Measurements from ENCODE around the gene ASB3. TPM values are rescaled to one million over a fixed set of nuclear protein-coding genes. Genes with fewer than 3 reads are reported as not detected.

The ASB3 gene
- polyA plus RNA-seq, 2 of the 4 experiments (the other 2 are of a cell fraction), result 13.5 to 35.9 TPM

DNA sequence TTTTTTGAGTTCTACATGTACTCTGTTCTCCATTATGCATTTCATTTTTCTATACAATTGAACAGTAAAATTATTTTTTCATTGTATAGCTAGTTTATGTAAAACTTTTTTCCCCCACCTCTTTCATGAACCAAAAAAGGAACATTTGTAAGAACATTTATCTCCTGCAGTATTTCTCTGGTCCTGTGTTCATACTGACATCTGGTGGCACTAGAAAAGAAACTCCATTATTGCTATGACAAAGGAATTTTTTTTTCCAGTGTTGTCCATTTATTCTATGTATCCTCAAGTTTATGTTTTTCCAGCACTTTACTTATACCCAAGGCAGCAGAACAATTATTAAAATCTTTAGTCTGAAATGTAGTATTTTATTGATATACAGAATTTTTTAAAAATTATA is 46.6 kb downstream of the ASB3 start:
- POLR2A ChIA-PET, result no interaction called here
- Histone ChIP-seq H3K27ac (no peak overlapping the region), H3K9me3 (no peaks in the 10 kb centered on the region), H3K4me3 (no peak overlapping the region), H3K4me1 (no peaks in the 10 kb centered on the region), H3K4me2 (no peak overlapping the region)
- ATAC-seq (peak in 1 of 2 experiments; percentile 51; a peak in 2 of 6 replicates), FAIRE-seq (no peak), DNase-seq (ENCODE audit: low read depth in 1 of 2, low spot score in 1 of 2) (peak in 1 of 2 experiments; percentile 46)
- CTCF ChIA-PET, result interaction anchor here (0.6 to 1.3 kb wide), 8 partner anchors 12 to 1588 kb away, joined by 3 to 6 read pairs (median 3); no protein-coding TSS in a partner anchor
- TF ChIP-seq KDM5A (IDR thresholded peaks at IDR 0.05) (no peak), EHMT2 (IDR thresholded peaks at IDR 0.05; ENCODE audit: low read depth) (no peak), RAD21 (conservative IDR thresholded peaks at IDR 0.05 in 1 of 2, IDR thresholded peaks at IDR 0.05 in 1 of 2) (peak; percentile 70 to 74), ESRRA (IDR thresholded peaks at IDR 0.05; ENCODE audit: borderline replicate concordance, low read length) (no peak), NR3C1 (IDR thresholded peaks at IDR 0.05) (no peak), SMC3 (IDR thresholded peaks at IDR 0.05) (peak; percentile 53)
- TF ChIP-seq, protein P1, sequence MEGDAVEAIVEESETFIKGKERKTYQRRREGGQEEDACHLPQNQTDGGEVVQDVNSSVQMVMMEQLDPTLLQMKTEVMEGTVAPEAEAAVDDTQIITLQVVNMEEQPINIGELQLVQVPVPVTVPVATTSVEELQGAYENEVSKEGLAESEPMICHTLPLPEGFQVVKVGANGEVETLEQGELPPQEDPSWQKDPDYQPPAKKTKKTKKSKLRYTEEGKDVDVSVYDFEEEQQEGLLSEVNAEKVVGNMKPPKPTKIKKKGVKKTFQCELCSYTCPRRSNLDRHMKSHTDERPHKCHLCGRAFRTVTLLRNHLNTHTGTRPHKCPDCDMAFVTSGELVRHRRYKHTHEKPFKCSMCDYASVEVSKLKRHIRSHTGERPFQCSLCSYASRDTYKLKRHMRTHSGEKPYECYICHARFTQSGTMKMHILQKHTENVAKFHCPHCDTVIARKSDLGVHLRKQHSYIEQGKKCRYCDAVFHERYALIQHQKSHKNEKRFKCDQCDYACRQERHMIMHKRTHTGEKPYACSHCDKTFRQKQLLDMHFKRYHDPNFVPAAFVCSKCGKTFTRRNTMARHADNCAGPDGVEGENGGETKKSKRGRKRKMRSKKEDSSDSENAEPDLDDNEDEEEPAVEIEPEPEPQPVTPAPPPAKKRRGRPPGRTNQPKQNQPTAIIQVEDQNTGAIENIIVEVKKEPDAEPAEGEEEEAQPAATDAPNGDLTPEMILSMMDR (IDR thresholded peaks at IDR 0.05), result peak; percentile 75
- TF ChIP-seq, protein P2, sequence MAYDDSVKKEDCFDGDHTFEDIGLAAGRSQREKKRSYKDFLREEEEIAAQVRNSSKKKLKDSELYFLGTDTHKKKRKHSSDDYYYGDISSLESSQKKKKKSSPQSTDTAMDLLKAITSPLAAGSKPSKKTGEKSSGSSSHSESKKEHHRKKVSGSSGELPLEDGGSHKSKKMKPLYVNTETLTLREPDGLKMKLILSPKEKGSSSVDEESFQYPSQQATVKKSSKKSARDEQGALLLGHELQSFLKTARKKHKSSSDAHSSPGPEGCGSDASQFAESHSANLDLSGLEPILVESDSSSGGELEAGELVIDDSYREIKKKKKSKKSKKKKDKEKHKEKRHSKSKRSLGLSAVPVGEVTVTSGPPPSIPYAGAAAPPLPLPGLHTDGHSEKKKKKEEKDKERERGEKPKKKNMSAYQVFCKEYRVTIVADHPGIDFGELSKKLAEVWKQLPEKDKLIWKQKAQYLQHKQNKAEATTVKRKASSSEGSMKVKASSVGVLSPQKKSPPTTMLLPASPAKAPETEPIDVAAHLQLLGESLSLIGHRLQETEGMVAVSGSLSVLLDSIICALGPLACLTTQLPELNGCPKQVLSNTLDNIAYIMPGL (CRISPR knock-in tag; IDR thresholded peaks at IDR 0.05; ENCODE audit: borderline replicate concordance), result no peak

- DNase-seq (ENCODE audit: low read depth in 1 of 2, low spot score in 1 of 2) (no peak), ATAC-seq (no peak), FAIRE-seq (no peak)
- H3K4me3 ChIP-seq, result no peak overlapping the region
- no peak overlapping the region for H3K4me2 ChIP-seq
- ChIA-PET CTCF (interaction anchor here (0.6 to 1.3 kb wide), 3 partner anchors 23 to 1180 kb away, joined by 3 read pairs; no protein-coding TSS in a partner anchor), POLR2A (no interaction called here)
- no peaks in the 10 kb centered on the region for H3K9me3 ChIP-seq
- no peaks in the 10 kb centered on the region for H3K4me1 ChIP-seq
- H3K27ac ChIP-seq, result no peak overlapping the region
- WGBS (ENCODE audit: missing lambda C conversion rate), result 58% methylated on average over 1 of the region's 1 CpG
- TF ChIP-seq HOXA7 (CRISPR knock-in tag; IDR thresholded peaks at IDR 0.05) (no peak), CEBPB (IDR thresholded peaks at IDR 0.05) (no peak), EP300 (IDR thresholded peaks at IDR 0.05) (no peak), RNF2 (IDR thresholded peaks at IDR 0.05; ENCODE audit: borderline replicate concordance, low read depth) (no peak), POLR2AphosphoS2 (conservative IDR thresholded peaks at IDR 0.05; ENCODE audit: low read length) (no peak), KDM5A (IDR thresholded peaks at IDR 0.05) (no peak), FOSL2 (IDR thresholded peaks at IDR 0.05) (no peak), FOSL2 (CRISPR knock-in tag; IDR thresholded peaks at IDR 0.05) (no peak), RARB (CRISPR knock-in tag; IDR thresholded peaks at IDR 0.05) (no peak), ATOH8 (CRISPR knock-in tag; IDR thresholded peaks at IDR 0.05; ENCODE audit: low read depth) (no peak), HOXB5 (CRISPR knock-in tag; IDR thresholded peaks at IDR 0.05) (no peak), CBX2 (IDR thresholded peaks at IDR 0.05; ENCODE audit: borderline replicate concordance, low read depth) (no peak), TP53 (CRISPR knock-in tag; IDR thresholded peaks at IDR 0.05) (no peak), PHF8 (IDR thresholded peaks at IDR 0.05; ENCODE audit: borderline replicate concordance, low read depth) (no peak)
- TF ChIP-seq, protein P1 (IDR thresholded peaks at IDR 0.05), result no peak
- TF ChIP-seq, protein P3, sequence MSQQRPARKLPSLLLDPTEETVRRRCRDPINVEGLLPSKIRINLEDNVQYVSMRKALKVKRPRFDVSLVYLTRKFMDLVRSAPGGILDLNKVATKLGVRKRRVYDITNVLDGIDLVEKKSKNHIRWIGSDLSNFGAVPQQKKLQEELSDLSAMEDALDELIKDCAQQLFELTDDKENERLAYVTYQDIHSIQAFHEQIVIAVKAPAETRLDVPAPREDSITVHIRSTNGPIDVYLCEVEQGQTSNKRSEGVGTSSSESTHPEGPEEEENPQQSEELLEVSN (IDR thresholded peaks at IDR 0.05; ENCODE audit: borderline replicate concordance, low read depth), result no peak
- TF ChIP-seq, protein P4, sequence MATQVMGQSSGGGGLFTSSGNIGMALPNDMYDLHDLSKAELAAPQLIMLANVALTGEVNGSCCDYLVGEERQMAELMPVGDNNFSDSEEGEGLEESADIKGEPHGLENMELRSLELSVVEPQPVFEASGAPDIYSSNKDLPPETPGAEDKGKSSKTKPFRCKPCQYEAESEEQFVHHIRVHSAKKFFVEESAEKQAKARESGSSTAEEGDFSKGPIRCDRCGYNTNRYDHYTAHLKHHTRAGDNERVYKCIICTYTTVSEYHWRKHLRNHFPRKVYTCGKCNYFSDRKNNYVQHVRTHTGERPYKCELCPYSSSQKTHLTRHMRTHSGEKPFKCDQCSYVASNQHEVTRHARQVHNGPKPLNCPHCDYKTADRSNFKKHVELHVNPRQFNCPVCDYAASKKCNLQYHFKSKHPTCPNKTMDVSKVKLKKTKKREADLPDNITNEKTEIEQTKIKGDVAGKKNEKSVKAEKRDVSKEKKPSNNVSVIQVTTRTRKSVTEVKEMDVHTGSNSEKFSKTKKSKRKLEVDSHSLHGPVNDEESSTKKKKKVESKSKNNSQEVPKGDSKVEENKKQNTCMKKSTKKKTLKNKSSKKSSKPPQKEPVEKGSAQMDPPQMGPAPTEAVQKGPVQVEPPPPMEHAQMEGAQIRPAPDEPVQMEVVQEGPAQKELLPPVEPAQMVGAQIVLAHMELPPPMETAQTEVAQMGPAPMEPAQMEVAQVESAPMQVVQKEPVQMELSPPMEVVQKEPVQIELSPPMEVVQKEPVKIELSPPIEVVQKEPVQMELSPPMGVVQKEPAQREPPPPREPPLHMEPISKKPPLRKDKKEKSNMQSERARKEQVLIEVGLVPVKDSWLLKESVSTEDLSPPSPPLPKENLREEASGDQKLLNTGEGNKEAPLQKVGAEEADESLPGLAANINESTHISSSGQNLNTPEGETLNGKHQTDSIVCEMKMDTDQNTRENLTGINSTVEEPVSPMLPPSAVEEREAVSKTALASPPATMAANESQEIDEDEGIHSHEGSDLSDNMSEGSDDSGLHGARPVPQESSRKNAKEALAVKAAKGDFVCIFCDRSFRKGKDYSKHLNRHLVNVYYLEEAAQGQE (IDR thresholded peaks at IDR 0.05), result no peak
Observed at GRCh38 chr2:53739032-53739431, 47.7 kb downstream of the ASB3 start.
